ENCODE data around the gene ADAM30.

Gene ADAM30

GRCh38 chr1:119918301-119918700 is 22.0 kb upstream of the ADAM30 start:
- DNase-seq, result no peak

GRCh38 chr1:119917304-119918055 is 21.2 kb upstream of the ADAM30 start:
- DNase-seq, result no peak
- TF ChIP-seq POLR2A (IDR thresholded peaks at IDR 0.05; ENCODE audit: low read length), result no peak

More at GRCh38 chr1:119918301-119918700, 22.0 kb upstream of the ADAM30 start:
- no peak for TF ChIP-seq GATA1 (IDR thresholded peaks at IDR 0.05; ENCODE audit: low read depth, low read length)

DNA sequence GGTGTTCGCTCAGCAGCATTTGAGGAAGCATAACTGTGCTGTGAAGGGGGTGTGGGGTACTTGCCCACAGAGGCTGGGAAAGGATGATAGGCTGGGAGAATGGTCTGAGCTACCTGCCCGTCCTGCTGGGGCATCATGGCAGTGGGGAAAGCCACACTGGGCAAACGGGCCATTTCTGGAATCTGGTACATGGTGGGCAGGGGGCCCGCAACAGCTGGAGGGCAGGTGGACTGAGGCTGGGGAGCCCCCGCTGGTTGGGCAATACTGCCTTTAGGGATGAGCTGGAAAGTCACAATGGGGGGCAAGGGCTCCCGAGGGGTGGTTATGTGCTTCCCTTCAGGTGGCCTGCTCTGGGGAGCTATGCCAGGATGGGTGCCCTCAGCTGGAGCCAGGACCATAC is 19.2 kb upstream of the ADAM30 start:
- no peak for TF ChIP-seq GATA1 (IDR thresholded peaks at IDR 0.05; ENCODE audit: low read depth, low read length)
- no peak for DNase-seq

- DNase-seq, result no peak
- TF ChIP-seq POLR2A (IDR thresholded peaks at IDR 0.05; ENCODE audit: low read length) (no peak), GATA1 (IDR thresholded peaks at IDR 0.05; ENCODE audit: low read depth, low read length) (no peak)
These were observed 17.8 kb upstream of the ADAM30 start for GRCh38 chr1:119914071-119914470.

DNA sequence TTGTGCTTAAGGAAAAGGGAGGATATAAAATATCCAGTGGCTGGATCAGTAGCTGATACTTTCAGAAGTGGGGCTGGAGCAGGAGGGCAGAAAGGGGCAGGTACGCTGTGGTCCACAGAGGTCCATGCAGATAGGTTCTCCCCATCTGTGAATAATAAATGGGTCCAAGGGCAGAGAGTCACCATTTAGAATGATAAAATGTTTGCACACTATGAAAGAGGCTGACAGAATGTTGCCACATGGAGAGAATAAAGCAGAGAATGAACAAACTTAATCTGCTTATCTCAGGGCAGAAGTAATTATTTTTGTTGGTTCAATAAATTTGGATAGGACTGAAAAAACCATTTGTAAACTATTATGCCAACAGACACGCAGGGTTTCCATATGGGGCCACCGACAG is 16.6 kb upstream of the ADAM30 start:
- no peak for DNase-seq
- TF ChIP-seq GATA1 (IDR thresholded peaks at IDR 0.05; ENCODE audit: low read depth, low read length) (no peak), POLR2A (IDR thresholded peaks at IDR 0.05; ENCODE audit: low read length) (no peak)

DNA sequence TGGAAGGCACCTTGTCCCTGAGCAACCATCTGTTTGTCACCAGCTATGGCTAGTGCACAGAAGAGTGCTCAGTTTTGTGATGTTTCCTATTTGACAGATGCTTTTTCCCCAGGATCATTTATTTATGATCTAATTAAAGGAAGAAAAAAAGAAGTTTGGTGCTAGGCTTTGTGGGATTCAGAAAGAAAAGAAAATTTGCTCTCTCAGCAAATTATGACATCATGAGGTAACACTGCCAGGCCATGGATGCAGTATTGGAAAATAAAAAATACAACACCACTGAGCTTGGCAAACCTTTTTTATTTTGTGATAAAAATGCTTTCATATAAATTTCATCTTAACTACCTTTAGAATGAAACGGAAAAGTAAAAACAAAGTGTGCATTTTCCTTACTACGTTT is 15.5 kb upstream of the ADAM30 start:
- DNase-seq, result no peak
- TF ChIP-seq POLR2A (IDR thresholded peaks at IDR 0.05; ENCODE audit: low read length), result no peak
- no peak for TF ChIP-seq GATA1 (IDR thresholded peaks at IDR 0.05; ENCODE audit: low read depth, low read length)

GRCh38 chr1:119910618-119911017 is 14.3 kb upstream of the ADAM30 start:
- TF ChIP-seq GATA1 (IDR thresholded peaks at IDR 0.05; ENCODE audit: low read depth, low read length) (no peak), POLR2A (IDR thresholded peaks at IDR 0.05; ENCODE audit: low read length) (no peak)
- no peak for DNase-seq

GRCh38 chr1:119909890-119910596 is 13.7 kb upstream of the ADAM30 start:
- TF ChIP-seq GATA1 (IDR thresholded peaks at IDR 0.05; ENCODE audit: low read depth, low read length) (no peak), POLR2A (IDR thresholded peaks at IDR 0.05; ENCODE audit: low read length) (no peak)
- DNase-seq, result no peak

- TF ChIP-seq POLR2A (IDR thresholded peaks at IDR 0.05; ENCODE audit: low read length) (no peak), GATA1 (IDR thresholded peaks at IDR 0.05; ENCODE audit: low read depth, low read length) (no peak)
These were observed 12.3 kb upstream of the ADAM30 start for GRCh38 chr1:119908661-119909060.

DNA sequence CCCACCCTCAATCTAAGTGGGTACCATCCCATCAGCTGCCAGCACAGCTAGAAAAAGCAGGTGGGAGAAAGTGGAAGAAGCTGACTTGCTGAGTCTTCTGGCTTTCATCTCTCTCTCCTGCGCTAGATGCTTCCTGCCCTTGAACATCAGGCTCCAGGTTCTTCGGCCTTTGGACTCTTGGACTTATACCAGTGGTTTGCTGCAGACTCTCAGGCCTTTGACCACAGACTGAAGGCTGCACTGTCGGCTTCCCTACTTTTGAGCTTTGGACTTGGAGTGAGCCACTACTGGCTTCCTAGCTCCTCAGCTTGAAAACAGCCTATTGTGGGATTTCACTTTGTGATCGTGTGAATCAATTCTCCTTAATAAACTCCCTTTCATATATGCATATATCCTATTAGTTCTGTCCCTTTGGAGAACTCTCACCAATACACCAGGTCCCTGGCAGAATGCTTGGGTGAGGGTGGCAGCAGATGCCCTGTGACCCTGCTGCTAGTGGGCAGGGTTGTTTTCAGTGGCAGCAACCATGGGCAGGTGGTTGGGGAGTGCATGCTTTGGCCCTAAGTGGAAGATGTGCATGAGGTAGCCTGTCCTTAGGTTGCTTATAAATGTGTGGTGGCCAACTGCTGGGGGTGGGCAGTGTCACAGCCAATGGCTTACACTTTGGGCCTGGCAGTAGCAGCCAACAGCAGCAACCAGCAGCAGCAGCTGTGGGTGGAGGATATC is 10.8 kb upstream of the ADAM30 start:
- TF ChIP-seq POLR2A (IDR thresholded peaks at IDR 0.05; ENCODE audit: low read length) (no peak), GATA1 (IDR thresholded peaks at IDR 0.05; ENCODE audit: low read depth, low read length) (no peak)
- DNase-seq, result no peak

More at GRCh38 chr1:119908661-119909060, 12.3 kb upstream of the ADAM30 start:
- DNase-seq, result no peak

DNA sequence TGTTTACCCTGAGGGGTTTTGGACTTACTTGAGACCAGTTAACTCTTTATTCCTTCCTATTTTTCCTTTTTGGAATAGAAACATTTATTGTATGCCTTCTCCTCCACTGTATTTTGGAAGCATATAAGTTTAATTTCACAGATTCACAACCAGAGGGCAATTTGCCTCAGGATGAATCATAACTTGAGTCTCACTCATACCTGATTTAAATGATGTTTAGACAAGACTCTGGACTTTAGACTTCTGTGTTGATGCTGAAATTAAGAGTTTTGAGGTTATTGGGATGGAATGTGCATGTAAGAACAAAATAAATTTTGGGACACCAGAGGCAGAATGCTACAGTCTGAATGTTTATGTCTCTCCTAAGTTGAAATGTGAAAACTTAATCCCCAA is 7.1 kb upstream of the ADAM30 start:
- DNase-seq, result no peak
- TF ChIP-seq POLR2A (IDR thresholded peaks at IDR 0.05; ENCODE audit: low read length), result no peak
- TF ChIP-seq GATA1 (IDR thresholded peaks at IDR 0.05; ENCODE audit: low read depth, low read length), result no peak

DNA sequence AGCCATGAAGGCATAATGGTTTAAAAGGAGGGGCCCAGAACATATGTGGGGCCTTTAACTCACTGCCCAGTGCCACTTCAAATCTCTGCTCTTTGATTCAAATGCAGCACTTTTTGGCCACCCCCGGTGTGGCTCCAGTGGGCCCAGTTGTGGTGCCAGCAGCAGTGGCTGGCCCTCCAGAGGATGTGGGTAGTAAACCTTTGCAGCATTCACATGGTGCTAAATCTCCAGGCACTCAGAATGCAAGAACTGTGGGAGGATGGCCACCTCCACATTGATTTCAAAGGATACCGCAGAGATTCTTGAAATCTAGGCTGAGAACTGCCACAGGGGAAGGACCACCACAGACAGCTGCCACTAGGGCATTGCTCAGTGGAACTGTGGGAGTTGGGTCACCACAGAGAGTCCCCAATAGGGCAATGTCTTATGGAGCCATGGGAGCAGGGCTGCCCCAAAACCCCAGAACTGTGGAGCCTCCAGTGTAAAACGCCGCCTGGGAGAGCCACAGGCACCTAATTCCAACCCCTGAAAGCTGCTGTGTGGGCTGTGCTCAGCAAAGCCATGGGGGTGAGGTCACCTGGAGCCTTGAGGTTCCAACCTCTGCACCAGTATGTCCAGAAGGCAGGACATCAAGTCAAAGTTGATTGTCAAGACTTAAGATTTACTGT is 6.6 kb upstream of the ADAM30 start:
- DNase-seq, result no peak
- TF ChIP-seq POLR2A (IDR thresholded peaks at IDR 0.05; ENCODE audit: low read length), result no peak
- TF ChIP-seq GATA1 (IDR thresholded peaks at IDR 0.05; ENCODE audit: low read depth, low read length), result no peak

DNA sequence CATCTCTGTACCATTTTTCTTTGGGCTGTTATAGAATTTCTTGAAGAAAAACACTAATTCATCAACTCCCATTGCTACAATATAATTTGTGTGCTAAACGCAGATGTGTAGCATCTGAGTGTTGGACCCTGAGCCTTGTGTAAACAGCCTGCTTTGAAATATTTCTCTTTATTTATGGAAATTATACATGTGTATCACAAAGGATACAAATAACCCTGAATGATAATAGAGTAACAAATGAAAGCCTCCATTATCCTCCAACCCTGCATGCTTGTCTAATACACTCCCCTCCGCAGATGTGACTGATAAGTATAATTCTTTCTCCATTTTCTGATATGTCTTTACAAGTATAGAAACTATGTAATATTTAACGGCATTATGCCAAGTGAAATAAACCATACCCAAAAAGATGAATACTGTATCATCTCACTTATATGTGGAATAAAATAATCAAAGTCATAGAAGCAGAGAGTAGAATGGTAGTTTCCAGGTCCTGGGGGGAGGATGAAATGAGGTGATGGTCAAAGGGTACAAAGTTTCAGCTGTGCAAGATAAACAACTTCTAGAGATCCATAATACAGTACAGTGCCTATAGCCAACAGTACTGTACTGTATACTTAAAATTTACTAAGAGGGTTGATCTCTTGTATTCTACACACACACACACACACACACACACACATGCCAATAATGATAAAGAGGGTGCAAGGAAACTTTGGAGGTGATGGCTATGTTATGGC is 2.8 kb upstream of the ADAM30 start:
- TF ChIP-seq GATA1 (IDR thresholded peaks at IDR 0.05; ENCODE audit: low read depth, low read length), result no peak
- TF ChIP-seq POLR2A (IDR thresholded peaks at IDR 0.05; ENCODE audit: low read length), result no peak
- no peak for DNase-seq

Data from erythroblast (primary cell).